22Rv1 (cell line): ENCODE measurements around the gene CFAP73.

ENCODE experiments used
- H3K27ac ChIP-seq: fragments of 450-650 bp; 2 replicates; pipeline ENCODE4 v1.5.1; 2017
- CTCF ChIP-seq: fragments of 450-650 bp; IDR thresholded peaks from 2 replicates; pipeline ENCODE4 v1.5.1; 2017; ENCODE audit warnings: mild to moderate bottlenecking
- ZFX ChIP-seq: fragments of 450-650 bp; IDR thresholded peaks from 2 replicates; pipeline ENCODE4 v1.6.1; 2017; ENCODE audit warnings: antibody characterized with exemption, borderline replicate concordance

CFAP73 gene

GRCh38 chr12:113196582-113196981 lies 47.1 kb downstream of the CFAP73 start:
- no peak overlapping the region for H3K27ac ChIP-seq
- TF ChIP-seq CTCF, result no peak
- TF ChIP-seq ZFX, result no peak

GRCh38 chr12:113196990-113197389 lies 47.5 kb downstream of the CFAP73 start:
- TF ChIP-seq CTCF, result peak; percentile 86
- no peak for TF ChIP-seq ZFX
- H3K27ac ChIP-seq, result no peak overlapping the region

- TF ChIP-seq ZFX, result no peak
- TF ChIP-seq CTCF, result no peak
- no peak overlapping the region for H3K27ac ChIP-seq
Measured at GRCh38 chr12:113197518-113198077, 48.1 kb downstream of the CFAP73 start.

GRCh38 chr12:113198296-113198695 lies 48.8 kb downstream of the CFAP73 start:
- no peak overlapping the region for H3K27ac ChIP-seq
- TF ChIP-seq CTCF, result no peak
- TF ChIP-seq ZFX, result no peak

- H3K27ac ChIP-seq, result no peak overlapping the region
- TF ChIP-seq ZFX (no peak), CTCF (no peak)
Measured at GRCh38 chr12:113200021-113200797, 50.7 kb downstream of the CFAP73 start.

- TF ChIP-seq ZFX, result no peak
- no peak for TF ChIP-seq CTCF
- H3K27ac ChIP-seq, result no peak overlapping the region
Measured at GRCh38 chr12:113201187-113202177, 52.0 kb downstream of the CFAP73 start.
